GM12891 (cell line): ENCODE data around the gene CDHR5.

Experiments used
- DNase-seq: peaks from one replicate; pipeline ENCODE4 v3.0.0; 2011; ENCODE audit warnings: low spot score; ENCODE audit not compliant: insufficient read length
- FAIRE-seq: peaks from 2 replicates; lab custom pipeline; 2011; peaks lifted over from hg19 to GRCh38; lab: Jason Lieb, UNC
- PAX5 ChIP-seq: IDR thresholded peaks from 2 replicates; pipeline ENCODE4 v1.6.1; 2011; ENCODE audit warnings: low read length, moderate library complexity, mild to moderate bottlenecking; ENCODE audit not compliant: insufficient read depth, severe bottlenecking
- POLR2A ChIP-seq: IDR thresholded peaks from 2 replicates; pipeline ENCODE4 v1.6.1; 2011; ENCODE audit warnings: low read depth, low read length, control low read depth
- POLR2AphosphoS5 ChIP-seq: IDR thresholded peaks from 2 replicates; pipeline ENCODE4 v1.6.1; 2011; ENCODE audit warnings: low read depth, low read length, control low read depth
- POU2F2 ChIP-seq: IDR thresholded peaks from 2 replicates; pipeline ENCODE4 v1.6.1; 2011; ENCODE audit warnings: low read depth, mild to moderate bottlenecking, control low read depth, low read length, moderate library complexity
- SPI1 ChIP-seq: IDR thresholded peaks from 2 replicates; pipeline ENCODE4 v1.6.1; 2011; ENCODE audit warnings: low read depth, low read length, control low read depth
- TAF1 ChIP-seq: IDR thresholded peaks from 2 replicates; pipeline ENCODE4 v1.6.1; 2011; ENCODE audit warnings: low read depth, low read length, control low read depth

Gene CDHR5

GRCh38 chr11:623999-624704, 603 bp downstream of the CDHR5 start:
- DNase-seq: no peak
- no peak for FAIRE-seq
- TF ChIP-seq POLR2AphosphoS5 (no peak), POLR2A (no peak), POU2F2 (no peak), PAX5 (no peak)

- no peak for FAIRE-seq
- DNase-seq: no peak
- TF ChIP-seq SPI1 (no peak), PAX5 (no peak), POU2F2 (no peak), TAF1 (no peak), POLR2A (no peak), POLR2AphosphoS5 (no peak)
Observed at GRCh38 chr11:623349-623869, 1.3 kb downstream of the CDHR5 start.

- TF ChIP-seq POLR2A (no peak), PAX5 (no peak), TAF1 (no peak), POLR2AphosphoS5 (no peak), POU2F2 (no peak), SPI1 (no peak)
- no peak for FAIRE-seq
- no peak for DNase-seq
Observed at GRCh38 chr11:621838-622237, 2.9 kb downstream of the CDHR5 start.

GRCh38 chr11:620935-621814, 3.6 kb downstream of the CDHR5 start:
- FAIRE-seq (no peak), DNase-seq (no peak)
- TF ChIP-seq POLR2A: no peak
- TF ChIP-seq TAF1: no peak
- no peak for TF ChIP-seq POU2F2
- no peak for TF ChIP-seq PAX5
- TF ChIP-seq SPI1: no peak

- DNase-seq: no peak
- no peak for FAIRE-seq
- TF ChIP-seq TAF1 (no peak), POLR2A (no peak), POLR2AphosphoS5 (0 out of 2 replicates have a peak, but pooled peaks have one; percentile 31), POU2F2 (no peak), SPI1 (no peak), PAX5 (no peak)
Observed at GRCh38 chr11:620201-620600, 4.6 kb downstream of the CDHR5 start.

GRCh38 chr11:619628-620050, 5.1 kb downstream of the CDHR5 start:
- DNase-seq (no peak), FAIRE-seq (no peak)
- TF ChIP-seq POLR2AphosphoS5 (no peak), TAF1 (no peak), SPI1 (no peak), PAX5 (no peak), POLR2A (no peak), POU2F2 (no peak)

- FAIRE-seq: no peak
- DNase-seq: no peak
- TF ChIP-seq PAX5: no peak
- TF ChIP-seq POLR2AphosphoS5: no peak
- no peak for TF ChIP-seq TAF1
- TF ChIP-seq POU2F2: no peak
- no peak for TF ChIP-seq POLR2A
- no peak for TF ChIP-seq SPI1
Observed at GRCh38 chr11:618856-619627, 5.7 kb downstream of the CDHR5 start.

GRCh38 chr11:617912-618682, 6.7 kb downstream of the CDHR5 start:
- DNase-seq (no peak), FAIRE-seq (no peak)
- TF ChIP-seq TAF1 (no peak), POLR2AphosphoS5 (no peak), PAX5 (no peak), POLR2A (no peak), SPI1 (no peak), POU2F2 (no peak)
